ENCODE results near the gene LSM14B.
"Not testable (repeated sequence)": the region's sequence is repeated elsewhere in the genome, so short reads cannot be mapped to it uniquely, and the experiment has no call there.

Gene LSM14B

DNA sequence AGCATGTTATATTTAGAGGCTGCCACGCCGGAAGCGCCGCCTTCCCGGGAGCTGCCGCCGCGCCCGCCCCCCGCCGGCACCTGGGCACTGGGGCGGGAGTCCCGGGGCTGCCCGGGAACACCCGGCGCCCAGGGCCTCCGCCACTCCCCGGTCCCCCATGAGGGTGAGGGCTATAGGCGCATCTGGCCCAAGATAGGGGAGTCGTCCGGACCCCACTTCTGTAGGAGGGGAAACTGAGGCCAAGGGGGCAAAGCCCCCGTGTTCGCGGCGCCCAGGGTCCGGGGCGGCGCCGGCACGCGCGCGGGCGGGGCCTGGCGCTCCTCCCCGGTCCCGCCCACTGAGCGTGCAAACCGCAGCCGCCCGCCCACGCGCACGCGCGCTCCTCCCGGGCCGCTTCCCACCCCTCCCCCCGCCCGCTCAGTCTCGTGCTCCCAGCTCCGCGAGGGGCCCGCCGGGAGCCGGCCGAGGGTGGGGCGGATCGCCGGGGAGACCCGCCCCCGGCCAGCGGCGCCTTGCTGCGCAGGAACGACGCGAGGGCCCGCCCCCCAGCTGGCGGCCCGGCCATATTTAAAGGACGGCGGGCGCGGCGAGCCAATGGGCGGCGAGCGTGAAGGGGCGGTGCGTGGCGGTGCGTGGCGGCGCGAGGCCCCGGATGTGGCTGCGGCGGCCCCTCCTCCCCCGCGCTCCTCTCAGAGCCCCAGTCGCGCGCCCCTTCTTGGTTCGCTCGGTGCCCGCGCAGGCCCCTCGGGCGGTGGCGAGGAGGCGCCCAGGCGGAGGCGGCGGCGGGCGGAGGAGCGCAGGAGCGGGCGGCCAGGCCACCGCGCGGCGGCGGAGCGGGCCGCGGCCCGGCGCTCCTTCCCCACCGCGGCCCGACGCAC, at the start of gene LSM14B:
TSS of gene LSM14B (plus strand) at position 700 of the 878 bp plus-strand sequence. CDS start 192 bp downstream, outside the sequence.
- peak; percentile 97 for DNase-seq (ENCODE audit: low read depth, low spot score)

DNA sequence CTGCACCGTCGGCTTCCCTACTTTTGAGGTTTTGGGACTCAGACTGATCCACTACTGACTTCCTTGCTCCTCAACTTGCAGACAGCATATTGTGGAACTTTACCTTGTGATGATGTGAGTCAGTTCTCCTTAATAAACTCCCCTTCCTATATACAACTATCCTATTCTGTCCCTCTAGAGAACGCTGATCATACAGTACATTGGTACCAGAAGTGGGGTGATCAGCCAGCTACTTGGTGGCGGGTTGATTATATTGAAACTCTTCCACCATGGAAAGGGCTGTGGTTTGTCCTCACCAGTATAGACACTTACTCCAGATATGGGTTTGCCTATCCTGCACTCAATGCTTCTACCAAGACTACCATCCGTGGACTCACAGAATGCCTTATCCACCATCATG, 49.0 kb upstream of the LSM14B start:
- DNase-seq (ENCODE audit: low read depth, low spot score) = no peak

GRCh38 chr20:62079166-62079565, 43.1 kb upstream of the LSM14B start:
- no peak for DNase-seq (ENCODE audit: low read depth, low spot score)

DNA sequence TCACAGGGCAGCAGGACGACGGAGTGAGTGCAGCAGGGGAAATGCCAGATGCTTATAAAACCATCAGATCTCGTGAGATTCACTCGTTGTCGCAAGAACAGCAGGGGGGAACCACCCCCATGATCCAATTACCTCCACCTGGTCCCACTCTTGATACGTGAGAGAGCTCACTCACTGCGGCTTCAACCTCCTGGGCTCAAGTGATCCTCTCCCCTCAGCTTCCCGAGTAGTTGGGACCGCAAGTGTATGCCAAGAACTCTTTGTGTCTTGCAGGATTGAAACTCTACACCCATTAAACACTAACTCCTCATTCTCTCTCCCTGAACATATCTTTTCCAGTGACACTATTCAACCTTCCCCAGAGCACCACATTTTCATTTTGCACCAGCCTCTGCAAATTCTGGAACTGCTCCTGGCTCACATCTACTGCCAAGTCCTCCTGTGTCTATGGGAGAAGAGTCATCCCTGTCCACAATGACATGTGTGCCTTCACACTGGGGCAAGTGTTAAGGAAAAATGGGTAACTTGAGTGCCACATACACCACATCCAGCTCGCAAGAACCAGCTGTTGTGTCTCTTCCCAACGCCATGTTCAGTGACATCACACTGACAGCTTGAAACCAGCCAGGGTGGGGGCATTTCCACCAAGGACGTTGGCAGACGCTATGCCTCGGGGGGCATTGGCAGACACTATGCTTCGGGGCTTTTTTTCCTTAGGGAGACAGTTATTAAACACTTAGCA, 41.9 kb upstream of the LSM14B start:
- DNase-seq (ENCODE audit: low read depth, low spot score) = no peak

DNA sequence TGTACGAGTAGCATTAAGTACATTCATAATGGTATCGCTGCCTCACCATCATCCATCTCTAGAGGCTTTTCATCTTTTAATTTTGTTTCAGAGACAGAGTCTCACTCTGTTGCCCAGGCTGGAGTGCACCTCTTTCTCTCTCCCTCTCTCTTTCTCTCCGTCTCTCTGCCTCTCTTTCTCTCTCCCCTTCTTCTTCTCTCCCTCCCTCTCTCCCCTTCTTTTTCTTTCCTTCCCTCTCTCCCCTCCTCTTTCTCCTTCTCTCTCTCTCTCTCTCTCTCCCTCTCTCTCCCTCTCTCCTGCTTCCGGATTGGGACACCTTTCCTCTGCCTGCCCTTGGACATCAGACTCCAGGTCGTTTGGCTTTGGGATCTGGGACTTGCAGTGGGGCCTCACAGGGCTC, 39.0 kb upstream of the LSM14B start:
- DNase-seq (ENCODE audit: low read depth, low spot score) = no peak

GRCh38 chr20:62084224-62084623, 38.1 kb upstream of the LSM14B start:
- not testable (repeated sequence) for DNase-seq (ENCODE audit: low read depth, low spot score)

DNA sequence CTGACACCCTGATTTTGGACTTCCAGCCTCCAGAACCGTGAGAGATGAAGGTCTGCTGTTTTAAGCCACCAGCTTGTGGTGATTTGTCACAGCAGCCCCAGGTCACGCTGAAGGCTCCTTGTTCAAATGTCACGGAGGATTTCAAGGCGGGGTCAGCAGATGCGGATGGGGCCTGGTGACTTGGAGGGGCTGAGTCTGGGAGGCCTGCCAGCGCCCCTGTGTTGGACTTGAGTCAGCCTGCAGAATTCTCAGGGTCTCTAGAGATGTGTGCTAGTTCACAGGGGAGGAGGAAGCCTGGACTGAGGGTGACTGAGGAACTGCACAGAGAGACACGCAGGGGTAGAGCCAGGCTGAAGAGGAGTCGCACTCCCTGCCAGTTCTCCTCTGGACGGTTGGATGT, 37.1 kb upstream of the LSM14B start:
- DNase-seq (ENCODE audit: low read depth, low spot score) = no peak

GRCh38 chr20:62087227-62087626, 35.0 kb upstream of the LSM14B start:
- peak; percentile 46 for DNase-seq (ENCODE audit: low read depth, low spot score)

DNA sequence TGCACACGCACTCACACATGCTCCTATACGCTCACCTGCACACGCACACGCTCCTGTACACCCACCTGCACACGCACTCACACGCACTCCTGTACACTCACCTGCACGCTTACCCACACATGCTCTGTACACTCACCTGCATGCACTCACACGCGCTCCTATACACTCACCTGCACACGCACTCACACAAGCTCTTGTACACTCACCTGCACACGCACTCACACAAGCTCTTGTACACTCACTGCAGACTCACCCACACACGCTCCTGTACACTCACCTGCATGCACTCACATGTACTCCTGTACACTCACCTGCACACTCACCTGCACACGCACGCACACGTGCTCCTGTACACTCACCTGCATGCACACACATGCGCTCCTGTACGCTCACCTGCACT, 34.6 kb upstream of the LSM14B start:
- no peak for DNase-seq (ENCODE audit: low read depth, low spot score)

DNA sequence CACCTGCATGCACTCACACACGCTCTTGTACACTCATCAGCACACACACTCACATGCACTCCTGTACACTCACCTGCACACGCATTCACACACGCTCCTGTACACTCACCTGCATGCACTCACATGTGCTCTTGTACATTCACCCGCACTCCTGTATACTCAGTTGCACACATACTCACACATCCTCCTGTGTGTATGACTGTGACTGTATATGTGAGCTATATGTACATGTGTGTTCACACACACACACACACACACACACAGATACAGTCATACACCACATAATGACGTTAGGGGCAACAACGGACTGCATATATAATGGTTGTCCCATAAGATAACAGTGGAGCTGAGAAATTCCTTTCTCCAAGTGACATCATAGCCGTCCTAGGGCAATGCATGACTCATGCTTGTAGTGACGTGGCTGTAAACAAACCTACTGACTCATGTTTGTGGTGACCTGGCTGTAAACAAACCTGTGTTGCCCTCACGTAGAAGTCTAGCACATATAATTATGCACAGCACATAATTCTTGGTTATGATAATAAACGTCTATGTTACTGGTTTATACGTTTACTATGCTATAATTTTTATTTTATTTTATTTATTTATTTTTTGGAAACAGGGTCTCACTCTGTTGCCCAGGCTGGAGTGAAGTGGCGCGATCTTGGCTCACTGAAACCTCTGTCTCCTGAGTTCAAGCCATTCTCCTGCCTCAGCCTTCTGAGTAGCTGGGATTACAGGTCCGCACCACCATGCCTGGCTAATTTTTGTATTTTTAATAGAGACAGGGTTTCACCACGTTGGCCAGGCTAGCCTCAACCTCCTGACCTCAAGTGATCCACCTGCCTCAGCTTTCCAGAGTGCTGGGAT, 33.8 kb upstream of the LSM14B start:
- peak; percentile 39 for DNase-seq (ENCODE audit: low read depth, low spot score)

- no peak for DNase-seq (ENCODE audit: low read depth, low spot score)
Measured at GRCh38 chr20:62089393-62089792, 32.9 kb upstream of the LSM14B start.

- no peak for DNase-seq (ENCODE audit: low read depth, low spot score)
Measured at GRCh38 chr20:62096421-62097380, 25.6 kb upstream of the LSM14B start.

DNA sequence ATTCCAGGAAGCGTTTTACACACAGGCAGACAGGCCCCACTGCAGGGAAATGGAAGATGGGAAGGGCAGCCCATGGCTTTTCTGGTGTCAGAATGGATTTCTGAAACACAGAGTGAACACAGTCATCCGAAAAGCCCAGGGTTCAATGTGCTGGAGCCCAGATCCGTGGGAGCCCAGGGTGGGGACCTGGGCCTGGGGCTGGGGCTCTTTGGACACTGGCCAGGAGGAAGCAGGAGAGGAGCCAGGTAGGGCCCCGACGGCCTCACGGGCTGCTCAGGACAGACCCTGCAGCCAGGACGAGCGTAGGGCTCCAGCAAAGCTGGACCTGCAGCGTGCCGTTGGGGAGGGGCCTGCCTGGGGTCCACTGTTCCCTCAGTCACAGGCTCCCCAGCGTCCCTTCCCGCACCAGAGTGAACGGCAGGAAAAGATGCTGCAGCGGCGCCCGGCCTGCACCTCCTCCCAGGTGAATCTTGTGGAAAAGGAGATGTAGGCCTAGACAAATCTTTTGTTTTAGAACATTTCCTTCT, 24.3 kb upstream of the LSM14B start:
- DNase-seq (ENCODE audit: low read depth, low spot score) = no peak

DNA sequence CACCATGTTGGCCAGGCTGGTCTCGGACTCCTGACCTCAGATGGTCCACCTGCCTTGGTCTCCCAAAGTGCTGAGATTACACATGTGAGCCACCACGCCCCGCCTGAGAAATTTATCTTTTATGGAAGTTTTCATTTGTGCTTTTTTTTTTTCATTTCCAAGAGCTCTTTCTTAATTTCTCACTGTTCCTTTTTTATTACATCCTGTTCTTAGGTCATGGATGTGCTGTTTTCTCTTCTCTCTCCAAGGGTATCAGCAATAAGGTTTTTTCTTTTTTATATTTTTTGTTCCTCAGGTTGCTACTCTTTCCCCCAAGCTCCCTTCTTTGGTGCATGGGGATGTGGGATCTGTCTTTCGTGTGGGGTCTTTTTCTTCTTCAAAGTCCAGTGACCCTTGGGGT, 21.2 kb upstream of the LSM14B start:
- DNase-seq (ENCODE audit: low read depth, low spot score) = no peak

GRCh38 chr20:62103508-62104233, 18.6 kb upstream of the LSM14B start:
- DNase-seq (ENCODE audit: low read depth, low spot score) = no peak

GRCh38 chr20:62104234-62104789, 18.0 kb upstream of the LSM14B start:
- no peak for DNase-seq (ENCODE audit: low read depth, low spot score)

DNA sequence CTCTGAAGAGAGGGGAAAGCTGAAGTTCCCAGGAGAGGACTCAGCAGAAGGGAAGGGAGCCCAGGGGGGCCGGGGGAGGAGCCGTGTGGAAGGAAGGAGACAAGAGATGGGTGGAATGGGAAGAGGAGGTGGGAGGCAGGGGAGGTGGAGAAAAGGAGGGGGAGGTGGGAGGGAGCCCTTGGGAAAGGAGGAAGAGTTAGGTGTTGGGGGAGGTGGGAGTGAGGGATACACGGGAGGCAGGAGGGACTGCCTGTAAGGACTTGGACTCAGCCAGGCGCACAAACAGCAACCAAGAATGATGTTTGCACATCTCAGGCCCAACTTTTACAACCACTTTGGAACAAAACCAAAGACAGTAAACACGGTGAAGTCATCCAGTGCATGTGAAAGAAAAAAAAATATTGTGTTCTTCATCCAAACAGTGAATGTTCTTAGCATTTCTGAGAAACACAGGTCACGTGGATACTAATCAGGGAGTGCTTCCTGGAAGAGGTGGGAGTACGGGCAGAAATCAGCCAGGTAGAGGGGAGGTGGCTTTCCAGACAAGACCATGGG, 17.4 kb upstream of the LSM14B start:
- no peak for DNase-seq (ENCODE audit: low read depth, low spot score)

DNA sequence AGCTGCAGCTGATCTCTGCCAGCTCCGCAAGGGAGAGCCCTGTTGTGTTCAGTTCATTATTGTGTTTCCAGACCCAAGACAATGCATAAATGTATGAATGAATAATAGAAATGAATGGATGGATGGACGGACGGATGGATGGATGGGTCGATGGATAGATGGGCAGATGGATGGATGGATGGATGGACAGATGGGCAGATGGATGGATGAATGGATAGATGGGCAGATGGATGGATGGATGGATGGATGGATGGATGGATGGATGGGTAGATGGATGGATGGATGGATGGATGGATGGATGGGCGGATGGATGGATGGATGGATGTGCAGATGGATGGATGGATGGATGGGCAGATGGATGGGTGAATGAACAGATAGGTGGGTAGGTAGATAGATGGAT, 16.7 kb upstream of the LSM14B start:
- no peak for DNase-seq (ENCODE audit: low read depth, low spot score)

GRCh38 chr20:62111148-62111547, 11.1 kb upstream of the LSM14B start:
- DNase-seq (ENCODE audit: low read depth, low spot score) = no peak
